WI38 (cell line): ENCODE results near the gene KIFC1.
A peak's percentile ranks its signal among the peaks of the same experiment; 100 is the strongest.
"Not testable (repeated sequence)": the region's sequence is repeated elsewhere in the genome, so short reads cannot be mapped to it uniquely, and the experiment has no call there.

Source experiments
- H3K4me3 ChIP-seq: 2 replicates; pipeline ENCODE4 v1.5.1; 2011; ENCODE audit warnings: low read depth, mild to moderate bottlenecking, control low read depth, low read length
- CTCF ChIP-seq: IDR thresholded peaks from 2 replicates; pipeline ENCODE4 v1.5.1; 2012; ENCODE audit warnings: low read depth, mild to moderate bottlenecking, control low read depth, low read length

Gene KIFC1

GRCh38 chr6:33391278-33391921, at the start of gene KIFC1:
Gene KIFC1, plus strand, starts transcription at chr6:33391823. Its CDS starts 163 bp downstream, at chr6:33391986.
- peak; percentile 87 for TF ChIP-seq CTCF
- peak within 1 kb of the TSS; percentile 88 for H3K4me3 ChIP-seq

DNA sequence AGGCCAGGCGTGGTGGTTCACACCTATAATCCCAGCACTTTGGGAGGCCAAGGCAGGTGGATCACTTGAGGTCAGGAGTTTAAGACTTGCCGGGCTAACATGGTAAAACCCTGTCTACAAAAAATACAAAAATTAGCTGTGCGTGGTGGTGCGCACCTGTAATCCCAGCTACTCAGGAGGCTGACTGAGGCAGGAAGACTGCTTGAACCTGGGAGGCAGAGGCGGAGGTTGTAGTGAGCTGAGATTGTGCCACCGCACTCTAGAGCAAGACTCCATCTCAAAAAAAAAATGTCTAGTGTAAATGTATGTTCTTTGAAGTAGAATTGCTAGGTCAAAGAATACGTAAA, 48.0 kb upstream of the KIFC1 start:
- H3K4me3 ChIP-seq = not testable (repeated sequence)

DNA sequence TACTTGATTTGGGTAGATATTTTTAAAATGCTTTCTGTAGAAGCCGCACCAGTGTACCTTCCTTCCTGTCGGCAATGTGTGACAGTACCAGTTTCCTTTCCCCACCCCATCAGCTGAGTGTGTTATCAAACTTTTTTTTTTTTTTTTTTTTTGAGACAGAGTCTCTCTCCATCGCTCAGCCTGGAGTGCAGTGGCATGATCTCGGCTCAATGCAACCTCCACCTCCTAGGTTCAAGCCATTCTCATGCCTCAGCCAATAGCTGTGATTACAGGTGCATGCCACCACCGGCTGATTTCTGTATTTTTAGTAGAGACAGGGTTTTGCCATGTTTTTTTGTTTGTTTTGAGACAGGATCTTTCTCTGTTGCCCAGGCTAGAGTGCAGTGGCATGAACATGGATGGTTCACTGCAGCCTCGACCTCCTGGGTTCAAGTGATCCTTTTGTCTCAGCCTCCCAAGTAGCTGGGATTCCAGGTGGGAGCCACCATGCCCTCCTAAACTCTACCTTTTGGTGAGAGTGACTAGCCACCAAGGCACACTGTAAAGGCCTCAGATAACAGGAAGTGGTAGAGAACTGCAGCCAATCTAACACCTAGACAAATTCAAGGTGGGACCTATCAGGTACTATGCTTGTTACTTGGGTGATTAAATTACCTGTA, 47.5 kb upstream of the KIFC1 start:
- no peak overlapping the region for H3K4me3 ChIP-seq
- TF ChIP-seq CTCF = no peak

DNA sequence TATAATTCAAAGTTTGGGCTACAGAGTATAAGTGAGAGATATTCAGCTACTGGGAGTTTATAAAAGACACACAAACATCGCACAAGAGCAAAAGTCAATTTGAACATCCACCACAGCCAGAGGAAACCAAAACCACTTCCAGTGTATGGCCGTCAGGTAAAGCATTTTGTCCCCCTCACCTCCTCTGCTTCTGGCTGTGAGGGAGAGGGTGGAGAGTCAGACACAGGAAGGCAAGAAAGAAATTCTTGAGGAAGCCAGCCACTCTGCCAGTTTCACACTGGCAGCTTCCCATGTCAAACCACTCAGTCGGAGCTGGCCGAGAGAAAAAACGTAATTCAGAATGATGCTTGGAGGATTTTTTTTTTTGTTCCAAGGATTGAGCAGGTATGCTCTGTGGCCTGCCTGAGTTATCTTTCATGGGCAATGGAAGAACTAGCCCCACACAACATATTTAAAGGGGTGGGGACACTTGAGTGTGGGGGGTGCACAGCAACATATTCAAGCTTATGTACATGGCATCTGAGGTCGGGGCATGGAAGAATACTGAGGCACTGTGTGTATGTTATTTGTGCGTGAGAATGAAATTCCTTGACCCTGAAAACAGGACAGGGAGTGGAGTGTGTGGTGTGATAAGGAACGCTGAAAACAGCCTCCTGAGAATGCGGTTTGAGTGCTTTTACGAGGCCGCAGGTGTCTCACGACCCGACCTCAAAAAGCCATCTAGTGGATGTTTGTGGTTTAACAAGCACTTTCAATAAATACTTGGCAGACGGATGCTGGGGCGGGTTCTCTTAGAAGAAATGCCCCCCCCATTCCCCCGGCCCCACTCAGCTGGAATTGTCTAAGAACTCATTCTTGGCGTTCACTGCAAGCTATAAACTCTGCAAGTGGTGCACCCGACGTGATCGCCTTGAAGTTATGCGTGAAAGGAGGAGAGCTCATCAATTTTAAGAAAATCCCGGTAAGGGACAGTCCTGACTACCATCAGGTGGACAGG, 46.6 kb upstream of the KIFC1 start:
- no peak overlapping the region for H3K4me3 ChIP-seq
- peak; percentile 50 for TF ChIP-seq CTCF

- not testable (repeated sequence) for H3K4me3 ChIP-seq
These were observed 44.7 kb upstream of the KIFC1 start for GRCh38 chr6:33346972-33347371.

GRCh38 chr6:33347816-33348215, 43.8 kb upstream of the KIFC1 start:
- TF ChIP-seq CTCF = no peak
- H3K4me3 ChIP-seq = no peak overlapping the region

- H3K4me3 ChIP-seq = not testable (repeated sequence)
These were observed 35.8 kb upstream of the KIFC1 start for GRCh38 chr6:33355860-33356259.

DNA sequence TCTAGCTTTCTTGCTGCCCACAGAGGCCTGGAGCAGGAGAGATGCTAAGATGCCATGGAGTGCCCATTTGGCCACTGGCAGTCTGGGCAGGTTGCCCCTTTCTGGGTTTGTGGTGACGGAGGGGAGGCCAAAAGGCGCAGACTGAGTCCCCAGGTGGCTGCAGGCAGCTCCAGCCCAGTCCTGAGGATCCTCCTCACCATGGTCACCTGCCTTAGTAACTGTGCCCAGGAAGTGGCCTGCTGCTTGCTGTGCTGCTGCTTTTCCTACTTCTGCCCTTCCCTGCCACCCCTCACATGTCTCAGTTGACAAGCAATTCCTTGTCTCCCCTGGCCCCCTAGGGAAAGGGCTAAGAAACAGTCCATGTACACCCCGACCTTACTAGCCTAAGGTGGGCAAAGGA, 35.3 kb upstream of the KIFC1 start:
- H3K4me3 ChIP-seq = no peak overlapping the region
- TF ChIP-seq CTCF = no peak

GRCh38 chr6:33357160-33357871, 34.3 kb upstream of the KIFC1 start:
- not testable (repeated sequence) for H3K4me3 ChIP-seq
